HCT116 (cell line): ENCODE data around the gene TXNDC16. TPM values are rescaled to one million over a fixed set of nuclear protein-coding genes. Genes with fewer than 3 reads are reported as not detected.

Experiments used
- ATAC-seq: fragments of 200-7000 bp; cut with Tn5 transposase; 2 replicates; pipeline ENCODE4 v1.9.1; 2020; ENCODE audit warnings: mild to moderate bottlenecking, moderate library complexity
- BruUV-seq: library from RNA; stranded (reverse); fragments of 400-500 nt; replicated peaks from 2 replicates; lab custom pipeline; 2021; lab: Mats Ljungman, UMichigan
- CTCF ChIA-PET: fragments of 300-600 bp; sonication (Branson Sonifier 250); formaldehyde crosslinking; loops from one replicate; lab custom pipeline; 2021; ENCODE audit warnings: antibody characterized with exemption; lab: Charles Lee
- POLR2A ChIA-PET: fragments of 300-600, 350-600 bp; sonication (Branson Sonifier 250); formaldehyde crosslinking; loops from one replicate; lab custom pipeline; 2021; ENCODE audit warnings: antibody characterized with exemption; lab: Charles Lee
- RAD21 ChIA-PET, 2 experiments: fragments of 300-600 bp; sonication (Branson Sonifier 250); formaldehyde crosslinking; loops; one replicate each; lab custom pipeline; 2023; ENCODE audit warnings: low total read pairs in 2 of 2; ENCODE audit not compliant: uncharacterized antibody in 2 of 2, unreplicated experiment in 2 of 2, low non-redundant PET in 1 of 2; lab: Charles Lee
- DNase-seq: peaks from one replicate; pipeline ENCODE4 v3.0.0-alpha.2; 2010; ENCODE audit warnings: low read depth, low spot score
- H2AFZ ChIP-seq: fragments of 200-600 bp; shearing (Covaris generic), sonication (generic); 2 replicates; pipeline ENCODE4 v1.6.1; 2017; ENCODE audit warnings: low read depth, mixed run types, mixed read lengths, antibody characterized with exemption, low read length; ENCODE audit not compliant: poor library complexity, severe bottlenecking
- H3K27ac ChIP-seq: 2 replicates; pipeline ENCODE4 v1.5.1; 2012; ENCODE audit warnings: low read depth, low read length
- H3K27me3 ChIP-seq: fragments of 200-600 bp; sonication (generic); 2 replicates; pipeline ENCODE4 v1.6.1; 2016; ENCODE audit warnings: mixed run types, low read length, mixed read lengths; ENCODE audit not compliant: insufficient read depth
- H3K36me3 ChIP-seq, 2 experiments: fragments of 200-500 bp in 1 of 2; fragments of 200-600 bp in 1 of 2; sonication (Bioruptor generic) in 1 of 2; sonication (generic) in 1 of 2; 2 replicates each; pipeline versions ENCODE4 v1.5.1 to v1.6.1; 2014 to 2016; ENCODE audit warnings: low read length in 2 of 2, inconsistent platforms in 1 of 2, mixed read lengths in 1 of 2, mixed run types in 1 of 2; ENCODE audit not compliant: insufficient read depth in 2 of 2, control insufficient read depth in 1 of 2
- H3K4me1 ChIP-seq, 2 experiments: fragments of 200-600 bp in 1 of 2; sonication (generic) in 1 of 2; 2 replicates each; pipeline versions ENCODE4 v1.5.1 to v1.6.1; 2012 to 2017; ENCODE audit warnings: low read length in 2 of 2, inconsistent platforms in 1 of 2, mild to moderate bottlenecking in 1 of 2, mixed read lengths in 1 of 2, mixed run types in 1 of 2, moderate library complexity in 1 of 2; ENCODE audit not compliant: insufficient read depth in 2 of 2, control insufficient read depth in 1 of 2
- H3K4me2 ChIP-seq: fragments of 200-600 bp; sonication (generic); 2 replicates; pipeline ENCODE4 v1.6.1; 2017; ENCODE audit warnings: mixed run types, low read length, mixed read lengths
- H3K4me3 ChIP-seq, 2 experiments: fragments of 200-600 bp in 1 of 2; sonication (generic) in 1 of 2; replicated peaks in 1 of 2; 2 replicates each; pipeline ENCODE4 v1.5.1; 2011 to 2016; ENCODE audit warnings: low read length in 2 of 2, control low read depth in 1 of 2, low read depth in 1 of 2, mild to moderate bottlenecking in 1 of 2, mixed read lengths in 1 of 2, mixed run types in 1 of 2
- H3K79me2 ChIP-seq: fragments of 200-600 bp; sonication (generic); 2 replicates; pipeline ENCODE4 v1.6.1; 2017; ENCODE audit warnings: mild to moderate bottlenecking, mixed run types, low read length, moderate library complexity, mixed read lengths; ENCODE audit not compliant: insufficient read depth
- H3K9ac ChIP-seq: fragments of 200-600 bp; sonication (generic); 2 replicates; pipeline ENCODE4 v1.6.1; 2016; ENCODE audit warnings: low read length, mixed read lengths
- H3K9me2 ChIP-seq: fragments of 200-600 bp; sonication (generic), shearing (Covaris generic); 2 replicates; pipeline ENCODE4 v1.6.1; 2017; ENCODE audit warnings: mixed run types, mild to moderate bottlenecking, moderate library complexity; ENCODE audit not compliant: insufficient read depth
- H3K9me3 ChIP-seq, 2 experiments: fragments of 200-500 bp in 1 of 2; fragments of 200-600 bp in 1 of 2; sonication (Bioruptor generic) in 1 of 2; sonication (generic) in 1 of 2; 2 replicates each; pipeline ENCODE4 v1.6.1; 2014 to 2017; ENCODE audit warnings: low read length in 2 of 2, mixed read lengths in 2 of 2, inconsistent platforms in 1 of 2, low read depth in 1 of 2, mild to moderate bottlenecking in 1 of 2, mixed run types in 1 of 2, moderate library complexity in 1 of 2; ENCODE audit not compliant: control insufficient read depth in 1 of 2, insufficient read depth in 1 of 2
- H4K20me1 ChIP-seq: fragments of 200-600 bp; sonication (generic), shearing (Covaris generic); 2 replicates; pipeline ENCODE4 v1.6.1; 2017; ENCODE audit warnings: mixed run types, mild to moderate bottlenecking, moderate library complexity; ENCODE audit not compliant: insufficient read depth
- CTCF ChIP-seq, 3 experiments: fragments of 200-600 bp in 1 of 3; sonication (generic) in 1 of 3; IDR thresholded peaks in 2 of 3; conservative IDR thresholded peaks in 1 of 3; 2 replicates each; pipeline ENCODE4 v1.5.1; 2012 to 2017; ENCODE audit warnings: low read depth in 2 of 3, low read length in 2 of 3, antibody characterized with exemption in 1 of 3, borderline replicate concordance in 1 of 3, control low read depth in 1 of 3, mild to moderate bottlenecking in 1 of 3, mixed read lengths in 1 of 3, mixed run types in 1 of 3, moderate library complexity in 1 of 3; ENCODE audit not compliant: insufficient read depth in 1 of 3
- ZBTB33 ChIP-seq: IDR thresholded peaks from 2 replicates; pipeline ENCODE4 v1.6.1; 2011; ENCODE audit warnings: mild to moderate bottlenecking, low read length, moderate library complexity; ENCODE audit not compliant: insufficient replicate concordance; ENCODE audit errors: extremely low read depth
- intact Hi-C: fragments of 100-400 bp; cut with micrococcal nuclease; formaldehyde crosslinking; loops from 2 replicates; pipeline ENCODE4 v1.10.0; 2022
- total RNA-seq: library from RNA; stranded (reverse); gene quantifications from one replicate; pipeline ENCODE4 v1.2.1, GENCODE V29; 2021; ENCODE audit not compliant: unreplicated experiment

TXNDC16 gene
- total RNA-seq, 1 experiment from 2014 or later, result 2.7 TPM

GRCh38 chr14:52527052-52527451 lies 25.3 kb downstream of the TXNDC16 start:
- Histone ChIP-seq H3K27me3 (no peaks in the 10 kb centered on the region), H3K4me3 (no peak overlapping the region), H3K79me2 (no peaks in the 10 kb centered on the region), H4K20me1 (no peaks in the 10 kb centered on the region), H3K27ac (no peak overlapping the region), H3K9me3 (no peaks in the 10 kb centered on the region), H3K4me2 (no peak overlapping the region), H2AFZ (no peak overlapping the region), H3K9ac (no peak overlapping the region), H3K36me3 (no peaks in the 10 kb centered on the region), H3K4me1 (no peaks in the 10 kb centered on the region), H3K9me2 (no peaks in the 10 kb centered on the region)
- no TSS peak for BruUV-seq
- CTCF ChIA-PET, result no interaction called here
- intact Hi-C loops, result no loop called here
- no peak for DNase-seq
- RAD21 ChIA-PET, result no interaction called here
- TF ChIP-seq CTCF (IDR thresholded peaks at IDR 0.05 in 2 of 3, conservative IDR thresholded peaks at IDR 0.05 in 1 of 3; ENCODE audit: borderline replicate concordance in 1 of 3, insufficient read depth in 1 of 3, low read depth in 2 of 3, low read length in 2 of 3) (0 out of 6 replicates have a peak, but pooled peaks of 1 of the 3 experiments have one; percentile 20), ZBTB33 (no peak)
- POLR2A ChIA-PET, result no interaction called here
- no peak for ATAC-seq
